ENCODE data around the gene KRTAP4-11. TPM values are rescaled to one million over a fixed set of nuclear protein-coding genes. Genes with fewer than 3 reads are reported as not detected.
"Not testable (repeated sequence)": the region's sequence is repeated elsewhere in the genome, so short reads cannot be mapped to it uniquely, and the experiment has no call there.

Gene KRTAP4-11
- not detected for total RNA-seq

DNA sequence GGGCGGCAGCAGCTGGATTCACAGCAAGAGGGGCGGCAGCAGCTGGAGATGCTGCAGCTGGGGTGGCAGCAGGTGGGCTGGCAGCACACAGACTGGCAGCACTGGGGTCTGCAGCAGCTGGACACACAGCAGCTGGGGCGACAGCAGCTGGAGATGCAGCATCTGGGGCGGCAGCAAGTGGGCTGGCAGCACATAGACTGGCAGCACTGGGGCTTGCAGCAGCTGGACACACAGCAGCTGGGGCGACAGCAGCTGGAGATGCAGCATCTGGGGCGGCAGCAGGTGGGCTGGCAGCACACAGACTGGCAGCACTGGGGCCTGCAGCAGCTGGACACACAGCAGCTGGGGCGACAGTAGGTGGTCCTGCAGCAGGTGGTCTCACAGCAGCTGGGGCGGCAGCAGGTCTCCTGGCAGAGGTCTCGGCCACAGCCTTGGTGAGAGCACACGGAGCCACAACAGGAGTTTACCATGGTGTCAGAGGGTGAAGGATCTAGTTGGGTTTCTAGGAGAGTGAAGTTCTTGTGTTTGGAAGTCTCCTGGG lies at the start of gene KRTAP4-11:
Gene KRTAP4-11, minus strand, starts transcription at position 528 of the 541 bp plus-strand sequence. Its CDS starts 58 bp downstream, at position 470.
- not testable (repeated sequence) for DNase-seq

- DNase-seq: no peak
Measured at GRCh38 chr17:41167561-41167960, 49.4 kb upstream of the KRTAP4-11 start.

DNA sequence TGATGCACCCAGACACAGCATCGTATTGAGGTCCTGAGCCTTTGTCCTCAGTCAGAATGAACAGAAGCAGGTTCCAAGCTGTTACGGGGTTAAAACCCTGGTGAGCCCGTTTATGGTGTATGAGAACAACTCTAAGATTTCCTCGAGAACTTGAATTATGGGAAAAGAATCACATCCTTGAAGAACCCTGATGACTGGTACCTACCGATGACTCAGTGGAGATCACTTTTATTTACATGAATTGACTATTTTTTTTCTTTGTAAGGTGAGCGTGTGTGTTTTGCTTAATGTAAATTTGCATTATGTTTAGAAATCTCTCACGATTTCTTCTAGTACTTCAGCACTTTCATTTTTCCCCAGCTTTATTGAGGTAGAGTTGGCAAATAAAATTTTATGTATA lies 45.7 kb upstream of the KRTAP4-11 start:
- DNase-seq: no peak

DNA sequence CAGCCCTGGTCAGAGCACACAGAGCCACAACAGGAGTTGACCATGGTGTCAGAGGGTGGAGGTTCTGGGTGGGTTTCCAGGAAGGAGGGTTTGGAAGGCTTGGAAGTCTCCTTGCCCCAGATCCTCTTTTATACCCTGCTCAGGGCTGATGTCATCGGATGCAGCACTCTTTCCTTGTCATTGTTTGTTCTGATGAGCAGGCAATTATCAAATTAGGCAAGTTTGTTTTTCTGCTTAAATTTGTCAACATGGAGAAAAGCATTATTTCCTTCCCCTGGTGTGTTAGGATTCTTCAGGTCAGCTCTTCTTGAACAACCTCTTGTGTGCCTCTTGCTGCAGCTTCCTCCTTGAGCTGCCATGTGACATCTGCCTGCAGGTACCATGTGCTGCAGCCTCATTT lies 42.5 kb upstream of the KRTAP4-11 start, which contains the start of gene KRTAP4-4:
Gene KRTAP4-4, minus strand, starts transcription at position 101 of the 400 bp plus-strand sequence. Its CDS starts 57 bp downstream, at position 44.
- no peak for DNase-seq

- not testable (repeated sequence) for DNase-seq
Measured at GRCh38 chr17:41160190-41160589, 42.0 kb upstream of the KRTAP4-11 start.

GRCh38 chr17:41153856-41154255 lies 35.7 kb upstream of the KRTAP4-11 start:
- DNase-seq: no peak

- DNase-seq: no peak
Measured at GRCh38 chr17:41151525-41151924, 33.4 kb upstream of the KRTAP4-11 start.

GRCh38 chr17:41150026-41150425 lies 31.9 kb upstream of the KRTAP4-11 start:
- no peak for DNase-seq

GRCh38 chr17:41149652-41149985 lies 31.4 kb upstream of the KRTAP4-11 start, which contains the start of gene KRTAP4-5:
KRTAP4-5 (minus strand) TSS chr17:41149825; CDS start chr17:41149767, 58 bp downstream.
- DNase-seq: no peak

DNA sequence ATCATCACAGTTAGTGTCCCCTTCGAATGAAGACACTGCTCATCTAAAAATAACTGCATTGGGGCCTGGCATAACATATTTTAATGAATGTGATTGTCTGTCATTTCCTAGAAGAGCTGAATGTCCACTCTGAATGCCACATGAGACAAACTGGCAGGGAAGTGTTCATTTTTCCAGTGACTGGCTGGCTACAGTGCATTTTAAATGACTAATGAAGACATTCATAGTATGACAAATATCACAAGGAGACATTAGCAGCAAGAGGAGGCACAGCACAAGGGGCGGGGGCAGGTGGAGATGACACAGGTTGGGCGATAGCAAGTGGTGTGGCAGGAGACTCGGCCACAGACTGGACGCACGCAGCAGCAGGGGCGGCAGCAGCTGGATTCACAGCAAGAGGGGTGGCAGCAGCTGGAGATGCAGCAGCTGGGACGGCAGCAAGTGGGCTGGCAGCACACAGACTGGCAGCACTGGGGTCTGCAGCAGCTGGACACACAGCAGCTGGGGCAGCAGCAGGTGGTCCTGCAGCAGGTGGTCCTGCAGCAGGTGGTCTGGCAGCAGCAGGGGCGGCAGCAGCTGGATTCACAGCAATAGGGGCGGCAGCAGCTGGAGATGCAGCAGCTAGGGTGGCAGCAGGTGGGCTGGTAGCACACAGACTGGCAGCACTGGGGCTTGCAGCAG lies 30.9 kb upstream of the KRTAP4-11 start:
- DNase-seq: not testable (repeated sequence)

- DNase-seq: no peak
Measured at GRCh38 chr17:41147531-41148204, 29.5 kb upstream of the KRTAP4-11 start.

- no peak for DNase-seq
Measured at GRCh38 chr17:41145261-41145660, 27.1 kb upstream of the KRTAP4-11 start.

DNA sequence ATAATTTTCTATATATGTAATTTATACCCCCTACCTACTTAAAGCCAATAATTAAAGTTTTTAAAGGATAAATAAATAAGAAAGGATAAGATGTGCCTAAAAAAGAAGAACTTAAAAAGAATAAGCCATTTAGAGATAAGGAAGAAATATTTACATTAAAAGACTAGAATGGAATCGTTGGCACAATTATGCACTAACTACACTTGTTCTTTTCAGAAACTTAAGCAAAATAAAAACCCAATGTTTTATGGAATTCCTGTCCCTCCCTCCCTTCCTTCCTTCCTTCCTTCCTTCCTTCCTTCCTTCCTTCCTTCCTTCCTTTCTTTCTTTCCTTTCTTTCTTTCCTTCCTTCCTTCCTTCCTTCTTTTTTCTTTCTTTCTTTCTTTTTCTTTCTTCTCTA lies 26.7 kb upstream of the KRTAP4-11 start:
- no peak for DNase-seq

- DNase-seq: no peak
Measured at GRCh38 chr17:41141361-41141760, 23.2 kb upstream of the KRTAP4-11 start.

- DNase-seq: no peak
Measured at GRCh38 chr17:41140360-41141131, 22.4 kb upstream of the KRTAP4-11 start, which contains the start of gene KRTAP4-6. KRTAP4-6 (minus strand) TSS chr17:41140544; CDS start chr17:41140487, 57 bp downstream.

DNA sequence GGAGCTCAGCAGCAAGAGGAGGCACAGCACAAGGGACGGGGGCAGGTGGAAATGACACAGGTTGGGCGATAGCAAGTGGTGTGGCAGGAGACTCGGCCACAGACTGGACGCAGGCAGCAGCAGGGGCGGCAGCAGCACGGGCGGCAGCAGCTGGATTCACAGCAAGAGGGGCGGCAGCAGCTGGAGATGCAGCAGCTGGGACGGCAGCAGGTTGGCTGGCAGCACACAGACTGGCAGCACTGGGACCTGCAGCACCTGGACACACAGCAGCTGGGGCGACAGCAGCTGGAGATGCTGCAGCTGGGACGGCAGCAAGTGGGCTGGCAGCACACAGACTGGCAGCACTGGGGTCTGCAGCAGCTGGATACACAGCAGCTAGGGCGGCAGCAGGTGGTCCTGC lies 21.7 kb upstream of the KRTAP4-11 start:
- not testable (repeated sequence) for DNase-seq

GRCh38 chr17:41133880-41134735 lies 15.9 kb upstream of the KRTAP4-11 start:
- DNase-seq: no peak

- no peak for DNase-seq
Measured at GRCh38 chr17:41131979-41132378, 13.8 kb upstream of the KRTAP4-11 start.

- DNase-seq: no peak
Measured at GRCh38 chr17:41127371-41127770, 9.2 kb upstream of the KRTAP4-11 start.

GRCh38 chr17:41126412-41126811 lies 8.2 kb upstream of the KRTAP4-11 start:
- no peak for DNase-seq

- DNase-seq: no peak
Measured at GRCh38 chr17:41125064-41125463, 6.9 kb upstream of the KRTAP4-11 start.

GRCh38 chr17:41123991-41124371 lies 5.8 kb upstream of the KRTAP4-11 start, which contains the start of gene KRTAP4-12:
KRTAP4-12 (minus strand) TSS chr17:41124182; CDS start chr17:41124122, 60 bp downstream.
- not testable (repeated sequence) for DNase-seq

Measured in tongue (tissue), 2 donors.